ENCODE results near the gene RGS3.

DNA sequence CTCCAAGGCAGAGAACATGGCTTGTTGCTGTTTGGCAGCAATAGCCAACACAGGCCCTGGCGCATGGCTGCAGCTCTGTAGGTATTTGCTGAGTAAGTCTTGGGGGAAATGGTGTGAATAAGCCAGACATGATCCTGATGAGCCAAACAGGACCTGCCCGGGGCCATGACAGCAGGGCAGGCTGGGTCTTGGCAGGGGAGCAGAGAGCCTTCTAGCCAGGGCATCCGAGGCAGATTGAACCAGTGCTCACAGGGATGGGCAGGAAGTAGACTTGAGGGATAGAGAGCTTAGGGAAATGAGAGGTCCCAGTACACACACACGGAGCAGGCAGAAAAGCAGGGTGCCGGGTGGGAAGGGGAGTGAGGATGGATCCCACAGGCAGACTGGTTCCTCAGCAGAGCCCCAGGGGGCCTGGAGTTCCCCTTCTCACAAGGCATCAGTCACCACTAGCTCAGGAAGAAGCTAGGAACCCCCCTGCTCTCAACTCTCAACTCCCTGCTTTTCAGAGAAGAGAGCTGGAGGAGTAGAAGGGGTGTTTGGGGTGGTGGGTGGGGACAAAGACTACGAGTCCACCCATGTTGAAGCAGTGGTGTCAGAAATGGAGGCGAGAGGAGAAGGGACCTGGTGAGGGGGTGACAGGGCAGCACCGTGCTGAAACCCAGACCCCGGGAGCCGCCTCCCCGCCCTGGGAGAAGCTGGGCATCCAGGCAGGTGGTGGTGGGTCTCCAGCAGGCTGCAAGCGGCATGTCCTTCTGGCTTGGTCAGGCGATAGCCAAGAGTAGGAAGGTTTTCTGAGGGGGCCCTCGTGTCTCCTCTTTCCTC is 111.1 kb downstream of the RGS3 start:
- TF ChIP-seq, protein P1, sequence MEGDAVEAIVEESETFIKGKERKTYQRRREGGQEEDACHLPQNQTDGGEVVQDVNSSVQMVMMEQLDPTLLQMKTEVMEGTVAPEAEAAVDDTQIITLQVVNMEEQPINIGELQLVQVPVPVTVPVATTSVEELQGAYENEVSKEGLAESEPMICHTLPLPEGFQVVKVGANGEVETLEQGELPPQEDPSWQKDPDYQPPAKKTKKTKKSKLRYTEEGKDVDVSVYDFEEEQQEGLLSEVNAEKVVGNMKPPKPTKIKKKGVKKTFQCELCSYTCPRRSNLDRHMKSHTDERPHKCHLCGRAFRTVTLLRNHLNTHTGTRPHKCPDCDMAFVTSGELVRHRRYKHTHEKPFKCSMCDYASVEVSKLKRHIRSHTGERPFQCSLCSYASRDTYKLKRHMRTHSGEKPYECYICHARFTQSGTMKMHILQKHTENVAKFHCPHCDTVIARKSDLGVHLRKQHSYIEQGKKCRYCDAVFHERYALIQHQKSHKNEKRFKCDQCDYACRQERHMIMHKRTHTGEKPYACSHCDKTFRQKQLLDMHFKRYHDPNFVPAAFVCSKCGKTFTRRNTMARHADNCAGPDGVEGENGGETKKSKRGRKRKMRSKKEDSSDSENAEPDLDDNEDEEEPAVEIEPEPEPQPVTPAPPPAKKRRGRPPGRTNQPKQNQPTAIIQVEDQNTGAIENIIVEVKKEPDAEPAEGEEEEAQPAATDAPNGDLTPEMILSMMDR (IDR thresholded peaks at IDR 0.05; ENCODE audit: low read length), result no peak
- no peak for TF ChIP-seq EZH2 (optimal IDR thresholded peaks at IDR 0.05; ENCODE audit: low read depth, low read length)

Measured in MM.1S (cell line).